ENCODE results near the gene CHPT1. TPM values are rescaled to one million over a fixed set of nuclear protein-coding genes. Genes with fewer than 3 reads are reported as not detected.

Gene CHPT1
- total and polyA plus RNA-seq, 2 of the 13 experiments (the other 11 are each of a cell fraction or from before 2014, with no cell fraction given), result 117 to 178 TPM

- no TSS peak for BruUV-seq (replicated peaks)
- FAIRE-seq, result no peak
- CTCF ChIA-PET (ENCODE audit: low intra/inter-chr PET ratio, low total read pairs), result no interaction called here
Observed at GRCh38 chr12:101713930-101714329, 16.5 kb downstream of the CHPT1 start.

GRCh38 chr12:101714877-101715444, 17.5 kb downstream of the CHPT1 start:
- no peak for ATAC-seq
- POLR2A ChIA-PET, result no interaction called here
- CTCF ChIA-PET (ENCODE audit: low intra/inter-chr PET ratio, low total read pairs), result no interaction called here
- in situ Hi-C loops (cut with HindIII; ENCODE audit: extremely low pct_ligation_motif_present, low pct_unique_long_range_greater_than_20kb), result no loop called here
- no peak for TF ChIP-seq SP5 (CRISPR knock-in tag; IDR thresholded peaks at IDR 0.05; ENCODE audit: borderline replicate concordance, low read depth)
- peak; percentile 81 for TF ChIP-seq RBM22 (optimal IDR thresholded peaks at IDR 0.05; ENCODE audit: low read length)
- TF ChIP-seq ZNF605 (CRISPR knock-in tag; IDR thresholded peaks at IDR 0.05), result no peak
- TF ChIP-seq RFXANK (CRISPR knock-in tag; IDR thresholded peaks at IDR 0.05), result no peak
- TF ChIP-seq DNMT3B (CRISPR knock-in tag; conservative IDR thresholded peaks at IDR 0.05), result no peak
- WGBS (ENCODE audit: low lambda C conversion rate), result 95% methylated on average over 3 of the region's 3 CpGs
- Histone ChIP-seq H2AFZ (ENCODE audit: low read length) (no peak overlapping the region), H3K9me3 (ENCODE audit: low read length) (no peaks in the 10 kb centered on the region), H4K20me1 (ENCODE audit: insufficient read depth, low read length) (peaks cover 10% of the 10 kb centered on the region), H3K27ac (ENCODE audit: extremely low read length, insufficient read depth, low read length) (peak overlapping the region; percentile 2), H3K36me3 (replicated peaks in 1 of 2; ENCODE audit: control insufficient read depth in 1 of 2, insufficient read depth in 2 of 2, low read length in 2 of 2) (peaks cover 5 to 40% of the 10 kb centered on the region in 2 experiments), H3K79me2 (ENCODE audit: insufficient read depth, low read length) (peaks cover 82% of the 10 kb centered on the region), H3K27me3 (ENCODE audit: control insufficient read depth in 1 of 2, insufficient read depth in 2 of 2, low read length in 2 of 2) (no peaks in the 10 kb centered on the region; a peak in 1 of 5 replicates), H3K9ac (ENCODE audit: insufficient read depth, low read depth, low read length) (no peak overlapping the region), H3K4me1 (ENCODE audit: insufficient read depth, low read length) (peaks cover 47% of the 10 kb centered on the region), H3K4me3 (replicated peaks in 1 of 3; ENCODE audit: insufficient read depth in 1 of 3, low read depth in 2 of 3, low read length in 3 of 3) (no peak overlapping the region), H3K4me2 (ENCODE audit: low read depth, low read length) (no peak overlapping the region)
- no peak for FAIRE-seq
- no TSS peak for BruUV-seq (replicated peaks)
- intact Hi-C loops (cut with micrococcal nuclease; ENCODE audit: unreplicated experiment), result loop anchor here (5.0 kb wide), 2 partner anchors 43 to 98 kb away; no protein-coding TSS in a partner anchor
- DNase-seq (ENCODE audit: low spot score), result no peak

More at GRCh38 chr12:101713930-101714329, 16.5 kb downstream of the CHPT1 start:
- Histone ChIP-seq H3K9me3 (ENCODE audit: low read length) (no peaks in the 10 kb centered on the region), H3K4me2 (ENCODE audit: low read depth, low read length) (peak overlapping the region; percentile 86), H4K20me1 (ENCODE audit: insufficient read depth, low read length) (peaks cover 10% of the 10 kb centered on the region), H3K27me3 (ENCODE audit: control insufficient read depth in 1 of 2, insufficient read depth in 2 of 2, low read length in 2 of 2) (no peaks in the 10 kb centered on the region; a peak in 1 of 5 replicates), H3K27ac (ENCODE audit: extremely low read length, insufficient read depth, low read length) (peak overlapping the region; percentile 70), H3K9ac (ENCODE audit: insufficient read depth, low read depth, low read length) (peak overlapping the region; percentile 48), H3K36me3 (replicated peaks in 1 of 2; ENCODE audit: control insufficient read depth in 1 of 2, insufficient read depth in 2 of 2, low read length in 2 of 2) (peaks cover 3 to 33% of the 10 kb centered on the region in 2 experiments), H3K4me3 (replicated peaks in 1 of 3; ENCODE audit: insufficient read depth in 1 of 3, low read depth in 2 of 3, low read length in 3 of 3) (peak overlapping the region in 1 of 3 experiments; percentile 25; a peak in 1 of 6 replicates), H3K4me1 (ENCODE audit: insufficient read depth, low read length) (peaks cover 57% of the 10 kb centered on the region), H2AFZ (ENCODE audit: low read length) (no peak overlapping the region), H3K79me2 (ENCODE audit: insufficient read depth, low read length) (peaks cover 92% of the 10 kb centered on the region)
- TF ChIP-seq CBX1 (IDR thresholded peaks at IDR 0.05; ENCODE audit: low read depth) (no peak), BATF2 (CRISPR knock-in tag; IDR thresholded peaks at IDR 0.05) (no peak), ZNF256 (CRISPR knock-in tag; conservative IDR thresholded peaks at IDR 0.05) (no peak), ONECUT2 (CRISPR knock-in tag; IDR thresholded peaks at IDR 0.05) (no peak)
- WGBS (ENCODE audit: low lambda C conversion rate), result 59% methylated on average over 2 of the region's 2 CpGs
- DNase-seq (ENCODE audit: low spot score) (no peak), ATAC-seq (no peak)
- intact Hi-C loops (cut with micrococcal nuclease; ENCODE audit: unreplicated experiment) (loop anchor here (2.0 to 5.0 kb wide), 4 partner anchors 15 to 143 kb away; no protein-coding TSS in a partner anchor), in situ Hi-C loops (cut with HindIII; ENCODE audit: extremely low pct_ligation_motif_present, low pct_unique_long_range_greater_than_20kb) (no loop called here)
- POLR2A ChIA-PET, result interaction anchor here (0.8 to 2.1 kb wide), 3 partner anchors 16 to 115 kb away, joined by 3 to 20 read pairs (median 3); partner anchors contain the start of gene CHPT1
